Activated naive CD4-positive, alpha-beta T cell (primary cell): Measurements from ENCODE around the gene SLC6A11.

Source experiments
- DNase-seq, 4 experiments: peaks; one replicate each; lab custom pipeline; 2025; lab: John Stamatoyannopoulos, UW

Gene SLC6A11

GRCh38 chr3:10888518-10889090 lies 72.6 kb downstream of the SLC6A11 start:
- DNase-seq = no peak

- DNase-seq = no peak
Observed at GRCh38 chr3:10889206-10889960, 73.4 kb downstream of the SLC6A11 start.

GRCh38 chr3:10890665-10891064 lies 74.6 kb downstream of the SLC6A11 start:
- no peak for DNase-seq

- no peak for DNase-seq
Observed at GRCh38 chr3:10892622-10893021, 76.6 kb downstream of the SLC6A11 start.

- no peak for DNase-seq
Observed at GRCh38 chr3:10901296-10901945, 85.4 kb downstream of the SLC6A11 start.

GRCh38 chr3:10907262-10907661 lies 91.2 kb downstream of the SLC6A11 start:
- no peak for DNase-seq

- no peak for DNase-seq
Observed at GRCh38 chr3:10910367-10910766, 94.3 kb downstream of the SLC6A11 start.

- DNase-seq = no peak
Observed at GRCh38 chr3:10911350-10912002, 95.4 kb downstream of the SLC6A11 start.

GRCh38 chr3:10912786-10913185 lies 96.8 kb downstream of the SLC6A11 start:
- DNase-seq = no peak

GRCh38 chr3:10915376-10915775 lies 99.3 kb downstream of the SLC6A11 start:
- DNase-seq = no peak

- no peak for DNase-seq
Observed at GRCh38 chr3:10917176-10917575, 101.1 kb downstream of the SLC6A11 start.

- no peak for DNase-seq
Observed at GRCh38 chr3:10918011-10918410, 102.0 kb downstream of the SLC6A11 start.

- no peak for DNase-seq
Observed at GRCh38 chr3:10919636-10920035, 103.6 kb downstream of the SLC6A11 start.

- no peak for DNase-seq
Observed at GRCh38 chr3:10925436-10926255, 109.6 kb downstream of the SLC6A11 start.

- DNase-seq = no peak
Observed at GRCh38 chr3:10926256-10926810, 110.3 kb downstream of the SLC6A11 start.

GRCh38 chr3:10926811-10927521 lies 110.9 kb downstream of the SLC6A11 start:
- no peak for DNase-seq

- no peak for DNase-seq
Observed at GRCh38 chr3:10927551-10927950, 111.5 kb downstream of the SLC6A11 start.

GRCh38 chr3:10928407-10928960 lies 112.5 kb downstream of the SLC6A11 start:
- no peak for DNase-seq

- DNase-seq = no peak
Observed at GRCh38 chr3:10928961-10929471, 113.0 kb downstream of the SLC6A11 start.

- no peak for DNase-seq
Observed at GRCh38 chr3:10929978-10930665, 114.1 kb downstream of the SLC6A11 start.
